GM23248 (cell line): ENCODE data around the gene NFIC.

Experiments used
- EZH2 ChIP-seq: fragments of 200-600 bp; sonication (generic); IDR thresholded peaks from 2 replicates; pipeline ENCODE4 v1.6.1; 2018; ENCODE audit warnings: antibody characterized with exemption, mild to moderate bottlenecking; ENCODE audit not compliant: insufficient read depth, poor library complexity, severe bottlenecking
- EZH2phosphoT487 ChIP-seq: fragments of 200-600 bp; sonication (generic); IDR thresholded peaks from 2 replicates; pipeline ENCODE4 v1.6.1; 2018; ENCODE audit warnings: antibody characterized with exemption, moderate library complexity, mild to moderate bottlenecking, low read depth; ENCODE audit not compliant: insufficient read depth

DNA sequence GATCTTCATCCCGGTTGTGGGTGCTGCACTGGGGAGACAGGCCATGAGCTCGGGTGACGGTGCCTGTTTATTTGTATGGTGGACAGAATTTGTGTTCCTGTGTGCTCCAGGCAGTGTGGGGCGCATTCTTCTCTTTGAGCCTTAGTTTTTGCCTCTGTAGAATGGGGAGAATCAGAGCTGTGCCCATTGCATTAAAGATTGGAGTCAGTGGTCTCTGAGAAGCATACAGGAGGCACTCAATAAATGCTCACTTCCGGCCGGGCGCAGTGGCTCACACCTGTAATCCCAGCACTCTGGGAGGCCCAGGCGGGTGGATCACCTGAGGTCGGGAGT lies 23.0 kb downstream of the NFIC start:
- TF ChIP-seq EZH2phosphoT487, result no peak
- no peak for TF ChIP-seq EZH2
